ENCODE data around the gene NFIC.

NFIC gene

GRCh38 chr19:3381701-3382372 lies 15.5 kb downstream of the NFIC start:
- Histone ChIP-seq H3K36me3 (peaks cover 24% of the 10 kb centered on the region), H3K4me3 (ENCODE audit: low read depth, low read length) (no peak overlapping the region), H3K27ac (no peak overlapping the region), H3K27me3 (ENCODE audit: insufficient read depth, low read depth, severe bottlenecking) (no peaks in the 10 kb centered on the region), H3K9me3 (ENCODE audit: severe bottlenecking) (no peaks in the 10 kb centered on the region)
- no peak for DNase-seq
- TF ChIP-seq CTCF (IDR thresholded peaks at IDR 0.05; ENCODE audit: low read depth, low read length): no peak

GRCh38 chr19:3382460-3383100 lies 16.2 kb downstream of the NFIC start:
- Histone ChIP-seq H3K27ac (no peak overlapping the region), H3K36me3 (peaks cover 26% of the 10 kb centered on the region), H3K9me3 (ENCODE audit: severe bottlenecking) (no peaks in the 10 kb centered on the region), H3K27me3 (ENCODE audit: insufficient read depth, low read depth, severe bottlenecking) (no peaks in the 10 kb centered on the region), H3K4me3 (ENCODE audit: low read depth, low read length) (no peak overlapping the region)
- DNase-seq: no peak
- no peak for TF ChIP-seq CTCF (IDR thresholded peaks at IDR 0.05; ENCODE audit: low read depth, low read length)

DNA sequence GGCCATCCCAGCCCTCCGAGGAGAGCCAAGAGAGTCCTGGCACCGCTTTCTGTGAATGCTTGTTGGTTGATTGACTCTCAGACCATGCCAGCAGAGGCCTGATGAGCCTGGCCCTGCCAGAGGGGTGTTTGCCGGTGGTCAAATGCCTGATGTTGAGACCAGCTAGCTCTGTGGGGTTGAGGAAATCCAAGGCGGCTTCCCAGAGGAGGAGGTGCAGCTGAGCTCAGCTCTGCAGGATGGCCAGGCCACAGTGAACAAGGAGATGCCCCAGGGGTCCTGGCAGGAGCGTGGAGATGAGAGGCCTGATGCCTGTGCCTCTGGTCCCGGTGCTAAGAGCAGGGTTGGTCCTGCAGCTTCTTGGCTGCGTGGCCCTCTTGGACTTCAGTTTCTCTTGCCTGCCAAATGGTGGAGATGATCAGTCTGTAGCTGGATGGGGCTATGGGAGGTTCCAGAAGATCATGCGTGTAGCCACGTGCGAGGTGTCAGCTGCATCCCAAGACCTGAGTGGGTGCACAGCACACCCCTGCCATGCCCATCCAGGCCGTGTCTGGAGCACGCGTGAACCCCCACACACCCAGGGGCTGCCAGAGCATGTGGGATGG lies 16.8 kb downstream of the NFIC start:
- TF ChIP-seq CTCF (IDR thresholded peaks at IDR 0.05; ENCODE audit: low read depth, low read length): no peak
- H3K27me3 ChIP-seq (ENCODE audit: insufficient read depth, low read depth, severe bottlenecking): no peaks in the 10 kb centered on the region
- no peak for DNase-seq
- peaks cover 26% of the 10 kb centered on the region for H3K36me3 ChIP-seq
- H3K4me3 ChIP-seq (ENCODE audit: low read depth, low read length): no peak overlapping the region
- no peak overlapping the region for H3K27ac ChIP-seq
- H3K9me3 ChIP-seq (ENCODE audit: severe bottlenecking): no peaks in the 10 kb centered on the region

GRCh38 chr19:3386447-3387234 lies 20.3 kb downstream of the NFIC start:
- Histone ChIP-seq H3K9me3 (ENCODE audit: severe bottlenecking) (no peaks in the 10 kb centered on the region), H3K27me3 (ENCODE audit: insufficient read depth, low read depth, severe bottlenecking) (no peaks in the 10 kb centered on the region), H3K27ac (no peak overlapping the region), H3K4me3 (ENCODE audit: low read depth, low read length) (no peak overlapping the region), H3K36me3 (peaks cover 38% of the 10 kb centered on the region)
- TF ChIP-seq CTCF (IDR thresholded peaks at IDR 0.05; ENCODE audit: low read depth, low read length): no peak
- DNase-seq: no peak

- Histone ChIP-seq H3K27me3 (ENCODE audit: insufficient read depth, low read depth, severe bottlenecking) (no peaks in the 10 kb centered on the region), H3K9me3 (ENCODE audit: severe bottlenecking) (no peaks in the 10 kb centered on the region), H3K36me3 (peaks cover 33% of the 10 kb centered on the region), H3K4me3 (ENCODE audit: low read depth, low read length) (no peak overlapping the region), H3K27ac (no peak overlapping the region)
- no peak for TF ChIP-seq CTCF (IDR thresholded peaks at IDR 0.05; ENCODE audit: low read depth, low read length)
- DNase-seq: no peak
These were observed 21.5 kb downstream of the NFIC start for GRCh38 chr19:3387645-3388589.

Data from WERI-Rb-1 (cell line).